HL-60 (cell line): ENCODE data around the gene CLEC9A.

Experiments
- DNase-seq, 2 experiments: peaks; one replicate each; pipeline ENCODE4 v3.0.0-alpha.2; 2010 to 2020; ENCODE audit warnings: low read depth in 1 of 2, low spot score in 1 of 2
- H3K27ac ChIP-seq: fragments of 250-450 bp; sonication (Bioruptor Pico); replicated peaks from 2 replicates; pipeline ENCODE4 v1.5.1; 2020; ENCODE audit warnings: mild to moderate bottlenecking, moderate library complexity
- H3K27me3 ChIP-seq: fragments of 250-450 bp; sonication (Bioruptor Pico); 2 replicates; pipeline ENCODE4 v1.5.1; 2021; ENCODE audit warnings: mild to moderate bottlenecking, moderate library complexity; ENCODE audit not compliant: insufficient read depth, poor library complexity, severe bottlenecking
- H3K4me3 ChIP-seq: replicated peaks from 2 replicates; pipeline ENCODE4 v1.5.1; 2011; ENCODE audit warnings: mild to moderate bottlenecking, control low read depth, low read length; ENCODE audit not compliant: insufficient read depth
- GABPA ChIP-seq: IDR thresholded peaks from 2 replicates; pipeline ENCODE4 v1.6.1; 2012; ENCODE audit warnings: low read depth
- POLR2AphosphoS5 ChIP-seq: IDR thresholded peaks from 2 replicates; pipeline ENCODE4 v1.6.1; 2012; ENCODE audit warnings: low read depth
- SPI1 ChIP-seq: IDR thresholded peaks from 2 replicates; pipeline ENCODE4 v1.6.1; 2012; ENCODE audit warnings: low read depth, mild to moderate bottlenecking, borderline replicate concordance
- long read RNA-seq: library from polyadenylated mRNA; unstranded; transcript quantifications from one replicate; pipeline ENCODE4 v2.0.0, GENCODE V29; 2020
- TF ChIP-seq, protein P1 (sequence below): IDR thresholded peaks from one replicate; pipeline ENCODE4 v1.5.1; 2011; ENCODE audit warnings: low read length, control low read depth, inconsistent platforms; ENCODE audit not compliant: insufficient read depth
- TF ChIP-seq, protein P2 (sequence below): IDR thresholded peaks from 2 replicates; pipeline ENCODE4 v1.6.1; 2012; ENCODE audit warnings: low read depth; ENCODE audit not compliant: insufficient replicate concordance

The CLEC9A gene
- long read RNA-seq, partial matches to known transcripts, result 0 of 1 reads
- long read RNA-seq, other reads (novel, unspliced or antisense), result 1 of 1 reads

DNA sequence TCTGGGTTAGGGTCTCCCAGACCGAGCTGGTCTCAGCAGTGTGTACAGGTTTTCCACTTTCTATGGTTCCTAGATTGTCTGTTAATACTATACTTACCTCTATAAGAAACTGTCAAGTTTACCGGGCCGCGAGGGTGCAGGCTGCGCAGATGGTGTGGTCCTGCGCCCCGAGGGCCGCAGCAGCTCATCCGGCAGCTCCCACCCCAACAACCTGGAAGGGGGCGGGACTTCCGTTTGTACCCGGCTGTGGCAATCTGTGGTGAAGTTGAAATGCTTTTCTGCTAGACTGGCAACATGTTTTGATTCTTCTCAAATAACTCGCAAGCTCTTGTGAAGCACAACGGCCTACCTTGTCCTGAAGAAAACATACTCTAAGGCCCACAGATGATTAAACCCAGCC, at the start of gene CLEC9A:
TSS of gene CLEC9A (plus strand) at position 237 of the 400 bp plus-strand sequence. CDS start 22,006 bp downstream, outside the sequence.
- Histone ChIP-seq H3K4me3 (no peak within 1 kb of the TSS), H3K27ac (peak within 1 kb of the TSS; percentile 96), H3K27me3 (no peaks in the 10 kb centered on the region)
- peak in 1 of 2 experiments; percentile 73 for DNase-seq
- TF ChIP-seq GABPA (no peak), SPI1 (no peak), POLR2AphosphoS5 (no peak)
- TF ChIP-seq, protein P1, sequence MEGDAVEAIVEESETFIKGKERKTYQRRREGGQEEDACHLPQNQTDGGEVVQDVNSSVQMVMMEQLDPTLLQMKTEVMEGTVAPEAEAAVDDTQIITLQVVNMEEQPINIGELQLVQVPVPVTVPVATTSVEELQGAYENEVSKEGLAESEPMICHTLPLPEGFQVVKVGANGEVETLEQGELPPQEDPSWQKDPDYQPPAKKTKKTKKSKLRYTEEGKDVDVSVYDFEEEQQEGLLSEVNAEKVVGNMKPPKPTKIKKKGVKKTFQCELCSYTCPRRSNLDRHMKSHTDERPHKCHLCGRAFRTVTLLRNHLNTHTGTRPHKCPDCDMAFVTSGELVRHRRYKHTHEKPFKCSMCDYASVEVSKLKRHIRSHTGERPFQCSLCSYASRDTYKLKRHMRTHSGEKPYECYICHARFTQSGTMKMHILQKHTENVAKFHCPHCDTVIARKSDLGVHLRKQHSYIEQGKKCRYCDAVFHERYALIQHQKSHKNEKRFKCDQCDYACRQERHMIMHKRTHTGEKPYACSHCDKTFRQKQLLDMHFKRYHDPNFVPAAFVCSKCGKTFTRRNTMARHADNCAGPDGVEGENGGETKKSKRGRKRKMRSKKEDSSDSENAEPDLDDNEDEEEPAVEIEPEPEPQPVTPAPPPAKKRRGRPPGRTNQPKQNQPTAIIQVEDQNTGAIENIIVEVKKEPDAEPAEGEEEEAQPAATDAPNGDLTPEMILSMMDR, result no peak
- TF ChIP-seq, protein P2, sequence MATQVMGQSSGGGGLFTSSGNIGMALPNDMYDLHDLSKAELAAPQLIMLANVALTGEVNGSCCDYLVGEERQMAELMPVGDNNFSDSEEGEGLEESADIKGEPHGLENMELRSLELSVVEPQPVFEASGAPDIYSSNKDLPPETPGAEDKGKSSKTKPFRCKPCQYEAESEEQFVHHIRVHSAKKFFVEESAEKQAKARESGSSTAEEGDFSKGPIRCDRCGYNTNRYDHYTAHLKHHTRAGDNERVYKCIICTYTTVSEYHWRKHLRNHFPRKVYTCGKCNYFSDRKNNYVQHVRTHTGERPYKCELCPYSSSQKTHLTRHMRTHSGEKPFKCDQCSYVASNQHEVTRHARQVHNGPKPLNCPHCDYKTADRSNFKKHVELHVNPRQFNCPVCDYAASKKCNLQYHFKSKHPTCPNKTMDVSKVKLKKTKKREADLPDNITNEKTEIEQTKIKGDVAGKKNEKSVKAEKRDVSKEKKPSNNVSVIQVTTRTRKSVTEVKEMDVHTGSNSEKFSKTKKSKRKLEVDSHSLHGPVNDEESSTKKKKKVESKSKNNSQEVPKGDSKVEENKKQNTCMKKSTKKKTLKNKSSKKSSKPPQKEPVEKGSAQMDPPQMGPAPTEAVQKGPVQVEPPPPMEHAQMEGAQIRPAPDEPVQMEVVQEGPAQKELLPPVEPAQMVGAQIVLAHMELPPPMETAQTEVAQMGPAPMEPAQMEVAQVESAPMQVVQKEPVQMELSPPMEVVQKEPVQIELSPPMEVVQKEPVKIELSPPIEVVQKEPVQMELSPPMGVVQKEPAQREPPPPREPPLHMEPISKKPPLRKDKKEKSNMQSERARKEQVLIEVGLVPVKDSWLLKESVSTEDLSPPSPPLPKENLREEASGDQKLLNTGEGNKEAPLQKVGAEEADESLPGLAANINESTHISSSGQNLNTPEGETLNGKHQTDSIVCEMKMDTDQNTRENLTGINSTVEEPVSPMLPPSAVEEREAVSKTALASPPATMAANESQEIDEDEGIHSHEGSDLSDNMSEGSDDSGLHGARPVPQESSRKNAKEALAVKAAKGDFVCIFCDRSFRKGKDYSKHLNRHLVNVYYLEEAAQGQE, result no peak

DNA sequence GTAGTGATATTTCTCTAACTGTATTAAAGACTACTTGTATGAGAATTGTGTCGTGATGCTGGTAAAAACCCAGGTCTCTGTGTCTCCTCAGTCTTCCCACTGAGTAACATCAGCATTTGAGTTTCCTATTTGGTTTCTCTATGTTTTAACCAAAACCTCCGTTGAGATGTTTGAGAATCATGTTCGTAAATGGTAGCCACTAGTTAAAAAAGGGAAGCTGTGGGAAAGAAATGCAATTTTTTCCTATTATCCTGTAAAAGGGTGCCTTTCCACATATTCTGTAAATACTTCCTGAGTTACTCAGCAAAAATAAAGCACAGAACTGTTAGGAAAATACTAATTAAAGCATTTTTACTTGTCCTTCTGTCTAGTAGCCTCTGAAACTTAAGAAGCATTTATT, 38.6 kb upstream of the CLEC9A start:
- no peak for TF ChIP-seq POLR2AphosphoS5
- TF ChIP-seq SPI1, result peak; percentile 39; the same call in 1 of the 2 replicates
- DNase-seq, result no peak
- H3K27ac ChIP-seq, result peak overlapping the region; percentile 63
- no peaks in the 10 kb centered on the region for H3K27me3 ChIP-seq
- no peak overlapping the region for H3K4me3 ChIP-seq

DNA sequence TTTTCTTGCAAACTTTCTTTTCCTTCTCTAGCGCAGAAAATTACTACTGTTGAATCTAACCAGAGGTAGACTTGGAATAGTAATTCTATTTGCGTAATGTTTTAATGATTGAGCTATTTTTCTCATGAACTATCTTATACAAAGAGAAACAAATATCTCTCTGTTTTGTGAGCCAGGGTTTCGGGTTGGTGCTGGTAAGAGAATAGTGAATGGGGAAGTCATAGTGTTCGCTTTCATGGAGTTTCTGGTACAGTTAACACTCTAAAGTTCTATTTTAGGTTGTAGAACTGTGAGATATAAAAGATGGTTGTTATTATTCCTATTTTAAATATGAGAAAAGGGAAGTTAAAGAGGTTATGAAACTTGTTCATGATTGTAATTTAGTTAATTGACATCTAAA, 38.2 kb upstream of the CLEC9A start:
- Histone ChIP-seq H3K27me3 (no peaks in the 10 kb centered on the region), H3K4me3 (no peak overlapping the region), H3K27ac (peak overlapping the region; percentile 63)
- TF ChIP-seq, protein P1, result no peak
- peak; percentile 69 for TF ChIP-seq SPI1
- DNase-seq, result no peak

DNA sequence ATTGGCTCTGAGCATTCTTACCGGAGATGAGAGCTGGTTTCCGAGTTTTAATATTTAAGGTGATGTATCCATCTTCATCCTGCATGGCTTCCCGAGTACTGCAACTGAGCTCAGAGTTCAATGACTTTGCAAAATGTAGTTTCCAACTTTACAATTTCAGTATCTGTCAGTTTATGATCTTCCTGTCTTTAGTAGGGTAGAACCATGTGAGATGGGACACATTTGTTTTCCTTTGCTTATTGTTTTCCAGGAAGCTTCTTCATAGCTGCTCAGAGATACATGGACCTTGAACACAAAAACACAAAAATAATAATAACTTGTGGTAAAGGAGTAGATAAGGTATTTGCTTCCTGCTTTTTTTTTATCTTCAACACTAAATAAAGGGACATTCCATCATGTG, 31.5 kb upstream of the CLEC9A start, which contains the start of gene CLEC1B:
TSS of gene CLEC1B (minus strand) at position 106 of the 400 bp plus-strand sequence. CDS start at position 85, 21 bp downstream.
- DNase-seq, result no peak
- H3K4me3 ChIP-seq, result no peak within 1 kb of the TSS
- TF ChIP-seq POLR2AphosphoS5, result no peak
- TF ChIP-seq, protein P1, result no peak
- TF ChIP-seq, protein P2, result no peak
- TF ChIP-seq GABPA, result no peak
- no peak for TF ChIP-seq SPI1
- H3K27ac ChIP-seq, result no peak within 1 kb of the TSS
- H3K27me3 ChIP-seq, result no peaks in the 10 kb centered on the region
